ENCODE results near the gene AKAP13. TPM values are rescaled to one million over a fixed set of nuclear protein-coding genes. Genes with fewer than 3 reads are reported as not detected.

The AKAP13 gene
- total and polyA plus RNA-seq, 2 of the 8 experiments (the other 6 are each of a cell fraction or from before 2014, with no cell fraction given): 14.0 to 46.2 TPM

DNA sequence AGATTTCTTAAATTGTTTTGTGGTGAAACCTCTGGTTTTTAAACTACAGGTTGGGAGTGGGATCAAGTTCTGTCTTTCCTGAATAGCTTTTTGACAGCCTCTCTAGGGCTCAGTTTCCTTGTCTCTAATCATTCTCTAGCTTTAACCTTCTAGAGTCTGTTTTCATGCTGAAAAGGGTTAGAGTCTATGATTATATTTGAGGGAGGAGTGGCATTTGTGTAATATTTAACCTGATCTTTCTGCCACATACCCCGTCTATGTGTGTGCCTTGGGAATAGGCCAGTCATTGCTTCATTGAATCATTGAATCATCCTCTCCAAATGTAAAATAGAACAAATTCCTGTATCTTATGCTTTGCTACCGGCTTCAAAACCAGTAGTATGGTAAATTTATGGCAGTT is 209.4 kb downstream of the AKAP13 start:
- Histone ChIP-seq H3K4me2 (ENCODE audit: insufficient read depth in 1 of 2, low read depth in 2 of 2, low read length in 2 of 2) (no peak overlapping the region), H3K79me1 (ENCODE audit: low read depth, low read length) (no peaks in the 10 kb centered on the region), H3K23me2 (ENCODE audit: low read depth, low read length) (no peaks in the 10 kb centered on the region), H2BK20ac (ENCODE audit: low read length) (no peak overlapping the region), H2BK15ac (ENCODE audit: low read length) (no peak overlapping the region), H3K14ac (ENCODE audit: insufficient read length) (no peak overlapping the region), H3K4me3 (ENCODE audit: extremely low read depth in 1 of 4, insufficient read depth in 2 of 4, low read depth in 3 of 4, low read length in 4 of 4) (no peak overlapping the region), H3K23ac (ENCODE audit: insufficient read length) (no peak overlapping the region), H2AK5ac (ENCODE audit: low read depth, low read length) (no peak overlapping the region), H3K9ac (replicated peaks in 1 of 4; ENCODE audit: extremely low read depth in 1 of 4, low read depth in 3 of 4, low read length in 3 of 4) (no peak overlapping the region), H3K4me1 (replicated peaks in 1 of 4; ENCODE audit: control insufficient read depth in 3 of 4, insufficient read depth in 4 of 4, low read length in 3 of 4) (peaks cover 0 to 4% (median 0%) of the 10 kb centered on the region in 4 experiments; a peak in 1 of 7 replicates), H3K56ac (replicated peaks; ENCODE audit: insufficient read length, low read depth, low read length) (no peak overlapping the region), H3K36me3 (ENCODE audit: control insufficient read depth in 2 of 4, insufficient read depth in 4 of 4, low read length in 3 of 4) (no peaks in the 10 kb centered on the region; a peak in 2 of 8 replicates), H2BK12ac (ENCODE audit: low read depth, low read length) (no peak overlapping the region), H4K5ac (ENCODE audit: insufficient read length, low read depth, low read length) (no peak overlapping the region), H3K79me2 (ENCODE audit: control insufficient read depth in 1 of 2, insufficient read depth in 2 of 2, low read length in 2 of 2) (peaks cover 0 to 3% of the 10 kb centered on the region in 2 experiments; a peak in 1 of 4 replicates), H3K9me3 (ENCODE audit: insufficient read depth in 2 of 2, low read depth in 1 of 2, low read length in 1 of 2) (no peaks in the 10 kb centered on the region; a peak in 1 of 4 replicates), H4K8ac (ENCODE audit: extremely low read depth, insufficient read depth, low read length) (no peak overlapping the region), H2BK5ac (ENCODE audit: low read depth, low read length) (no peak overlapping the region), H4K20me1 (replicated peaks in 1 of 2; ENCODE audit: control insufficient read depth in 1 of 2, insufficient read depth in 2 of 2, low read length in 2 of 2) (no peaks in the 10 kb centered on the region), H4K91ac (replicated peaks; ENCODE audit: insufficient read length, low read length) (no peak overlapping the region), H3K18ac (ENCODE audit: extremely low read depth, low read length) (no peak overlapping the region), H3K27ac (ENCODE audit: low read depth, low read length) (no peak overlapping the region), H2AFZ (ENCODE audit: low read length) (no peak overlapping the region), H3K4ac (replicated peaks; ENCODE audit: insufficient read length, low read depth, low read length) (no peak overlapping the region), H2BK120ac (replicated peaks; ENCODE audit: low read depth, low read length) (no peak overlapping the region), H3K27me3 (replicated peaks in 1 of 4; ENCODE audit: control insufficient read depth in 3 of 4, extremely low read depth in 1 of 4, insufficient read depth in 3 of 4, low read length in 3 of 4) (peaks cover 0 to 1% (median 0%) of the 10 kb centered on the region in 4 experiments; a peak in 1 of 7 replicates)
- TF ChIP-seq CREB1 (IDR thresholded peaks at IDR 0.05) (no peak), KDM4A (IDR thresholded peaks at IDR 0.05; ENCODE audit: low read depth, low read length, severe bottlenecking) (no peak), TAF7 (optimal IDR thresholded peaks at IDR 0.05; ENCODE audit: borderline replicate concordance, low read depth, low read length) (no peak), SP4 (IDR thresholded peaks at IDR 0.05; ENCODE audit: low read length) (no peak), ZNF274 (IDR thresholded peaks at IDR 0.05; ENCODE audit: borderline replicate concordance, extremely low read depth, low read length) (no peak), EP300 (IDR thresholded peaks at IDR 0.05; ENCODE audit: borderline replicate concordance in 1 of 2, low read depth in 2 of 2, low read length in 2 of 2) (no peak), SRF (IDR thresholded peaks at IDR 0.05; ENCODE audit: low read depth, low read length) (no peak), POU5F1 (IDR thresholded peaks at IDR 0.05; ENCODE audit: low read depth, low read length) (no peak), RNF2 (IDR thresholded peaks at IDR 0.05; ENCODE audit: borderline replicate concordance, low read depth, low read length, missing control alignments, poor library complexity, severe bottlenecking) (no peak), SUZ12 (IDR thresholded peaks at IDR 0.05; ENCODE audit: low read length) (no peak), CHD2 (IDR thresholded peaks at IDR 0.05; ENCODE audit: low read length) (no peak)
- 83% methylated on average over 2 of the region's 2 CpGs; no CpG with 5 or more reads in 1 of the 2 experiments for WGBS, 2 experiments (ENCODE audit: extremely low coverage in 1 of 2, insufficient coverage in 1 of 2, insufficient read length in 1 of 2, insufficient replicate concordance in 2 of 2, low coverage in 1 of 2, low lambda C conversion rate in 2 of 2, missing lambda C conversion rate in 1 of 2)
- no peak for FAIRE-seq
- ChIA-PET POLR2A (ENCODE audit: partially characterized antibody) (interaction anchor here (0.8 kb wide), 1 partner anchor 15 kb away, joined by 3 read pairs; no protein-coding TSS in a partner anchor), CTCF (ENCODE audit: partially characterized antibody) (no interaction called here)
- no peak for DNase-seq (ENCODE audit: low read depth in 1 of 2, low spot score in 2 of 2)

All from H1 (cell line).